ENCODE results near the gene FAM200C. TPM values are rescaled to one million over a fixed set of nuclear protein-coding genes. Genes with fewer than 3 reads are reported as not detected.

FAM200C gene
- total and polyA plus RNA-seq, 2 donors (not counting 1 experiment from before 2014, with no cell fraction given): 4.0 to 5.3 TPM

- Histone ChIP-seq H3K27ac (ENCODE audit: insufficient read depth, low read length) (peak overlapping the region; percentile 96), H3K79me2 (ENCODE audit: control insufficient read depth, insufficient read depth, low read length) (peaks cover 53% of the 10 kb centered on the region)
Observed at GRCh38 chr5:160419458-160420330, 19.8 kb upstream of the FAM200C start.

GRCh38 chr5:160418561-160419457, 19.0 kb upstream of the FAM200C start, which contains the start of gene SLU7:
Gene SLU7 (minus strand): TSS chr5:160419081. CDS start chr5:160415294, 3,787 bp downstream.
- Histone ChIP-seq H3K36me3 (ENCODE audit: control insufficient read depth, insufficient read depth, low read length) (peaks cover 2% of the 10 kb centered on the region), H3K9ac (ENCODE audit: insufficient read depth, low read length) (peak within 1 kb of the TSS; percentile 90), H3K27me3 (ENCODE audit: control insufficient read depth, insufficient read depth, low read length) (no peaks in the 10 kb centered on the region), H2AFZ (ENCODE audit: low read length) (peak within 1 kb of the TSS; percentile 83), H3K4me1 (ENCODE audit: control insufficient read depth, extremely low read depth, insufficient read depth, low read length) (peaks cover 9% of the 10 kb centered on the region), H3K9me3 (ENCODE audit: control insufficient read depth, insufficient read depth, low read depth, low read length) (no peaks in the 10 kb centered on the region), H3K4me2 (ENCODE audit: extremely low read depth, insufficient read depth, low read length) (peak within 1 kb of the TSS; percentile 92), H4K20me1 (ENCODE audit: control insufficient read depth, extremely low read depth, insufficient read depth, low read length) (no peaks in the 10 kb centered on the region), H3K27ac (ENCODE audit: insufficient read depth, low read length) (peak within 1 kb of the TSS; percentile 96), H3K4me3 (replicated peaks in 1 of 4; ENCODE audit: control extremely low read depth in 1 of 4, insufficient read depth in 1 of 4, low read depth in 3 of 4, low read length in 4 of 4) (peak within 1 kb of the TSS; percentile 93 to 99 (median 96)), H3K79me2 (ENCODE audit: control insufficient read depth, insufficient read depth, low read length) (peaks cover 45% of the 10 kb centered on the region)
- DNase-seq (ENCODE audit: low read depth in 2 of 2): peak; percentile 95 to 96
- TF ChIP-seq EZH2 (IDR thresholded peaks at IDR 0.05; ENCODE audit: low read length, missing control alignments) (no peak), CTCF (conservative IDR thresholded peaks at IDR 0.05 in 1 of 2, IDR thresholded peaks at IDR 0.05 in 1 of 2; ENCODE audit: low read depth in 1 of 2, low read length in 2 of 2) (no peak)

More at GRCh38 chr5:160419458-160420330, 19.8 kb upstream of the FAM200C start:
- no peaks in the 10 kb centered on the region for H4K20me1 ChIP-seq (ENCODE audit: control insufficient read depth, extremely low read depth, insufficient read depth, low read length)
- H3K4me3 ChIP-seq (replicated peaks in 1 of 4; ENCODE audit: control extremely low read depth in 1 of 4, insufficient read depth in 1 of 4, low read depth in 3 of 4, low read length in 4 of 4): peak overlapping the region; percentile 93 to 99 (median 96)
- H3K27me3 ChIP-seq (ENCODE audit: control insufficient read depth, insufficient read depth, low read length): no peaks in the 10 kb centered on the region
- DNase-seq (ENCODE audit: low read depth in 2 of 2): no peak
- H3K9me3 ChIP-seq (ENCODE audit: control insufficient read depth, insufficient read depth, low read depth, low read length): no peaks in the 10 kb centered on the region
- no peaks in the 10 kb centered on the region for H3K36me3 ChIP-seq (ENCODE audit: control insufficient read depth, insufficient read depth, low read length)
- peak overlapping the region; percentile 73 for H2AFZ ChIP-seq (ENCODE audit: low read length)
- peak overlapping the region; percentile 89 for H3K4me2 ChIP-seq (ENCODE audit: extremely low read depth, insufficient read depth, low read length)
- H3K4me1 ChIP-seq (ENCODE audit: control insufficient read depth, extremely low read depth, insufficient read depth, low read length): peaks cover 10% of the 10 kb centered on the region
- H3K9ac ChIP-seq (ENCODE audit: insufficient read depth, low read length): peak overlapping the region; percentile 90
- TF ChIP-seq EZH2 (IDR thresholded peaks at IDR 0.05; ENCODE audit: low read length, missing control alignments) (no peak), CTCF (conservative IDR thresholded peaks at IDR 0.05 in 1 of 2, IDR thresholded peaks at IDR 0.05 in 1 of 2; ENCODE audit: low read depth in 1 of 2, low read length in 2 of 2) (no peak)

GRCh38 chr5:160398806-160399205, 1.0 kb downstream of the FAM200C start:
- peak; percentile 33 to 74 for DNase-seq (ENCODE audit: low read depth in 2 of 2)
- H3K36me3 ChIP-seq (ENCODE audit: control insufficient read depth, insufficient read depth, low read length): no peaks in the 10 kb centered on the region
- H3K27me3 ChIP-seq (ENCODE audit: control insufficient read depth, insufficient read depth, low read length): no peaks in the 10 kb centered on the region
- TF ChIP-seq EZH2 (IDR thresholded peaks at IDR 0.05; ENCODE audit: low read length, missing control alignments) (no peak), CTCF (conservative IDR thresholded peaks at IDR 0.05 in 1 of 2, IDR thresholded peaks at IDR 0.05 in 1 of 2; ENCODE audit: low read depth in 1 of 2, low read length in 2 of 2) (no peak)
- H3K4me2 ChIP-seq (ENCODE audit: extremely low read depth, insufficient read depth, low read length): peak overlapping the region; percentile 74
- peak overlapping the region; percentile 83 to 97 (median 88) for H3K4me3 ChIP-seq (replicated peaks in 1 of 4; ENCODE audit: control extremely low read depth in 1 of 4, insufficient read depth in 1 of 4, low read depth in 3 of 4, low read length in 4 of 4)
- H4K20me1 ChIP-seq (ENCODE audit: control insufficient read depth, extremely low read depth, insufficient read depth, low read length): no peaks in the 10 kb centered on the region
- H2AFZ ChIP-seq (ENCODE audit: low read length): no peak overlapping the region
- peaks cover 2% of the 10 kb centered on the region for H3K4me1 ChIP-seq (ENCODE audit: control insufficient read depth, extremely low read depth, insufficient read depth, low read length)
- no peak overlapping the region for H3K27ac ChIP-seq (ENCODE audit: insufficient read depth, low read length)
- peaks cover 18% of the 10 kb centered on the region for H3K79me2 ChIP-seq (ENCODE audit: control insufficient read depth, insufficient read depth, low read length)
- no peaks in the 10 kb centered on the region for H3K9me3 ChIP-seq (ENCODE audit: control insufficient read depth, insufficient read depth, low read depth, low read length)
- no peak overlapping the region for H3K9ac ChIP-seq (ENCODE audit: insufficient read depth, low read length)

Measured in fibroblast of lung (primary cell).